ENCODE results near the gene GAP43.
A peak's percentile ranks its signal among the peaks of the same experiment; 100 is the strongest.

GAP43 gene

DNA sequence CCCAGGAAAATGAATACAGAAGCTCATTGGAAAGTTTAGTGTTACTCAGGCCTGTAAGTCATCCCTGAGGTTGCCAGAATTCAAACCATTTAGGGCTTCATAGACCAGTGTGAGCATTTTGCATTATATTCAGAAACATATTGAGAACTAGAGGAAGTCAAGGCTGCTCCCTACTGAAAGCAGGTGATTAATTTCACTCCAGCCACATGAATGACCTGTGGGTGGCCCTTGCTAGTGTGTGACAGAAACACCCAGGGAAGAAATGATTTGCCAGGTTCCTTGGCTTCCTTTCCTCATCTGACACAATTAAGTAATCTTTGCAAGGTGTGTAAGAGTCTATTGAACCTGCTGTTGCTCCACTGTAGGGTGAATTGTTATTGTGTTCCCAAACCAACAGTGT lies 61.8 kb downstream of the GAP43 start:
- Histone ChIP-seq H3K36me3 (ENCODE audit: control insufficient read depth, insufficient read depth, low read length) (no peaks in the 10 kb centered on the region), H3K4me3 (replicated peaks; ENCODE audit: low read depth, low read length) (no peak overlapping the region), H3K27me3 (replicated peaks; ENCODE audit: control insufficient read depth, insufficient read depth, low read length) (no peaks in the 10 kb centered on the region)
- TF ChIP-seq, protein P1, sequence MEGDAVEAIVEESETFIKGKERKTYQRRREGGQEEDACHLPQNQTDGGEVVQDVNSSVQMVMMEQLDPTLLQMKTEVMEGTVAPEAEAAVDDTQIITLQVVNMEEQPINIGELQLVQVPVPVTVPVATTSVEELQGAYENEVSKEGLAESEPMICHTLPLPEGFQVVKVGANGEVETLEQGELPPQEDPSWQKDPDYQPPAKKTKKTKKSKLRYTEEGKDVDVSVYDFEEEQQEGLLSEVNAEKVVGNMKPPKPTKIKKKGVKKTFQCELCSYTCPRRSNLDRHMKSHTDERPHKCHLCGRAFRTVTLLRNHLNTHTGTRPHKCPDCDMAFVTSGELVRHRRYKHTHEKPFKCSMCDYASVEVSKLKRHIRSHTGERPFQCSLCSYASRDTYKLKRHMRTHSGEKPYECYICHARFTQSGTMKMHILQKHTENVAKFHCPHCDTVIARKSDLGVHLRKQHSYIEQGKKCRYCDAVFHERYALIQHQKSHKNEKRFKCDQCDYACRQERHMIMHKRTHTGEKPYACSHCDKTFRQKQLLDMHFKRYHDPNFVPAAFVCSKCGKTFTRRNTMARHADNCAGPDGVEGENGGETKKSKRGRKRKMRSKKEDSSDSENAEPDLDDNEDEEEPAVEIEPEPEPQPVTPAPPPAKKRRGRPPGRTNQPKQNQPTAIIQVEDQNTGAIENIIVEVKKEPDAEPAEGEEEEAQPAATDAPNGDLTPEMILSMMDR (IDR thresholded peaks at IDR 0.05; ENCODE audit: insufficient read depth, low read length, poor library complexity, severe bottlenecking) = no peak
- peak; percentile 9 for DNase-seq (ENCODE audit: extremely low read depth, insufficient read length)

DNA sequence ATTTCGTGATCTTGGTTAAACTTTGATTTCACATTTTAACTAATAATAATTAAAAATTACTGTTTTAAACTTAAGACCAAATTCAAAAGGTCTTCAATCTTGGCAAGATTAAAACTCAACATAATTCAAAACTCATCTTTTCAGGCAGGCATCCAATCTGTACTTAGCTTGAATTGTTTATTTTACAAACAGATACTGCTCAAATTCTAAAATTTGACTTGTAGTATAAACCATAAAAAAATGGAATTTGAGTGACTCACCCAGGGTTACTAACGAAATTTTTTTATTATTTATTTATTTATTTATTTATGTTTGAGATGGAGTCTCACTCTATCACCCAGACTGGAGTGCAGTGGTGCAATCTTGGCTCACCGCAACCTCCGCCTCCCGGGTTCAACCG lies 64.4 kb downstream of the GAP43 start:
- H3K4me3 ChIP-seq (replicated peaks; ENCODE audit: low read depth, low read length) = no peak overlapping the region
- DNase-seq (ENCODE audit: extremely low read depth, insufficient read length) = no peak
- H3K36me3 ChIP-seq (ENCODE audit: control insufficient read depth, insufficient read depth, low read length) = no peaks in the 10 kb centered on the region
- H3K27me3 ChIP-seq (replicated peaks; ENCODE audit: control insufficient read depth, insufficient read depth, low read length) = no peaks in the 10 kb centered on the region
- TF ChIP-seq, protein P1 (IDR thresholded peaks at IDR 0.05; ENCODE audit: insufficient read depth, low read length, poor library complexity, severe bottlenecking) = no peak

DNA sequence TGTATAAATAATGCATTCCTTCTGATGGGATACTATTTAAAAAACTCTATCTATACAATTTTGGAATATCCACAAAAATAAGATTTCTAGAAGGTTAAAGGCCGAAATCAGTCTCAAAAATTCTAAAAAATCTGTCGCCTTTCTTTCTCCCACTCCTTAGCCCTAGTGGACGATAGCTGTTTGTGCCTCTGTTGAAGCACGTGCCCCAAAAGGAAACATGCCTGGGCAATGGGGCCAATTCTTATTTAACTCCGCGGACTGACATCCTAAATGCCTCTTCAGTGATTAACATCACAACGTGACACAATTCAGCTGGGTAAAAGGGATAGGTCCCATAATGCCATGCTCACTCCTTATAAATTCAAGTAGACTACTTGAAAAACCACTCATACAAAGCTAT lies 65.1 kb downstream of the GAP43 start:
- TF ChIP-seq, protein P1 (IDR thresholded peaks at IDR 0.05; ENCODE audit: insufficient read depth, low read length, poor library complexity, severe bottlenecking) = no peak
- Histone ChIP-seq H3K36me3 (ENCODE audit: control insufficient read depth, insufficient read depth, low read length) (no peaks in the 10 kb centered on the region), H3K27me3 (replicated peaks; ENCODE audit: control insufficient read depth, insufficient read depth, low read length) (no peaks in the 10 kb centered on the region), H3K4me3 (replicated peaks; ENCODE audit: low read depth, low read length) (no peak overlapping the region)
- no peak for DNase-seq (ENCODE audit: extremely low read depth, insufficient read length)

DNA sequence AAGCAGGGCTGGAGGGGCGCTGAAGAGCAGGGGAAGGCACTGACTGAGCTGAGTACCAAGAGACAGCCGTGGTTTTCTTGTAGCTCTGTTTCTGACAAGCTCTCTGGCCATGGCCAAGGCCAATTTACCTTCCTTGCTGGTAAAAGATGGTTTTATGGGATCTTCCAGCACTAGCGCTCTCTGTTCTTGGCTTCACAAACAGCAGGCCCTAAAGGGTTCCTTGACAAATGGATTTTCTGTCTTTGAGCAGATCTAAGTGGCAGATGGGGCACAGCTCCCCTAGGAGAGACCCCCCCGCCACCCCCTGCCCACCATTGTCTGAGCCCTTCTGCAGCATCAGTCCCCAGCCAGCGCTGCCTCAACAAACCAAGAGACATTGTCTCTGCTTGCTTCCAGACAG lies 66.6 kb downstream of the GAP43 start:
- DNase-seq (ENCODE audit: extremely low read depth, insufficient read length) = no peak
- TF ChIP-seq, protein P1 (IDR thresholded peaks at IDR 0.05; ENCODE audit: insufficient read depth, low read length, poor library complexity, severe bottlenecking) = no peak
- Histone ChIP-seq H3K4me3 (replicated peaks; ENCODE audit: low read depth, low read length) (no peak overlapping the region), H3K36me3 (ENCODE audit: control insufficient read depth, insufficient read depth, low read length) (no peaks in the 10 kb centered on the region), H3K27me3 (replicated peaks; ENCODE audit: control insufficient read depth, insufficient read depth, low read length) (no peaks in the 10 kb centered on the region)

DNA sequence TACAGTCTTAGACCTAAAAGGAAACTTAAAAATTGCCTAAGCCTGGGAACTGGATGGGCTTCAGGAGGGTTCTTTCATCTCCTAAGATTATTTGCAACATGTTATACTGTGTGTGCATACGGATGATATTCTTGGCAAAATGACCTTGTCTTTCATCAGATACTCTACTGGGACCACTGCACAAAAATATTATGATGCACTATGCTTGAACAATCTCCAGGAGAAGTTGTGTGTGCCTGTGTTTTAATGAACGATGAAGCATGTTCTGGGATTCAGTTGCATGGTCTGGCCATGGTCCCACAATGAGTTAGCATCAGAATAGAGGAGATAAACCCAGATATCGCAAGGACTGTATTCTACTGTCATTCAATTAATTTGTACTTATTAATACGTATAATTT lies 68.7 kb downstream of the GAP43 start:
- TF ChIP-seq, protein P1 (IDR thresholded peaks at IDR 0.05; ENCODE audit: insufficient read depth, low read length, poor library complexity, severe bottlenecking) = no peak
- DNase-seq (ENCODE audit: extremely low read depth, insufficient read length) = no peak
- Histone ChIP-seq H3K4me3 (replicated peaks; ENCODE audit: low read depth, low read length) (no peak overlapping the region), H3K27me3 (replicated peaks; ENCODE audit: control insufficient read depth, insufficient read depth, low read length) (no peaks in the 10 kb centered on the region), H3K36me3 (ENCODE audit: control insufficient read depth, insufficient read depth, low read length) (no peaks in the 10 kb centered on the region)

DNA sequence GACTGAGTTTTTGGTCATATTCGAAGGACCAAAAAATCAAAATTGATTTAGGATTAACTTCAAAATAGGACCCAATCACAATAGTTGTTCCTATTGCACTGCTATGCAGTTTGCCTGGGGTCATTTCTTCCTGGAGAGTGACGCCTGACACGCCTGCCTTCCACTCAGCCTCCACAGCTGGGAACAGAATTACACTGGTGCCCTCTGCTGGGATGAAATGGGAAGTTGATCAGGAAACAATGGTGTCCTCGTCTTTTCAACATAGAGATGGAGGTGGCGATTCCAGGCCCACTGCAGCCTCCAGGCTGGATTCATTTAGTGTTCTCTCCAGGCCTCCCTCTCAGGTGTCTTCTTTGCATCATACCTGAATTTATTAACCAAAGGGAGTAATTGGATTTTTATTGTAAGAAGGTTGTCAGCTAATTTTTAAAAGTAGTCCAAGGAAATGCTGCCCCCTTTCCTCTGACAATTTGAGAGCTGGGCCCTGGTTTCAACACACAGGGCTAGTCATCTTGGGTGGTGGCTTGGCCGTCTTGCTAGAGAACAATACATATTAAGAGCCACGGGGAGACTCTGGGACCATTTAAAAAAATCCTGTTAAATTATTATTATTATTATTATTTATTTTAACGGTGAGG lies 69.7 kb downstream of the GAP43 start:
- H3K27me3 ChIP-seq (replicated peaks; ENCODE audit: control insufficient read depth, insufficient read depth, low read length) = no peaks in the 10 kb centered on the region
- TF ChIP-seq, protein P1 (IDR thresholded peaks at IDR 0.05; ENCODE audit: insufficient read depth, low read length, poor library complexity, severe bottlenecking) = peak; percentile 64
- H3K4me3 ChIP-seq (replicated peaks; ENCODE audit: low read depth, low read length) = no peak overlapping the region
- DNase-seq (ENCODE audit: extremely low read depth, insufficient read length) = peak; percentile 19
- no peaks in the 10 kb centered on the region for H3K36me3 ChIP-seq (ENCODE audit: control insufficient read depth, insufficient read depth, low read length)
